GM23338 (cell line): ENCODE measurements around the gene GARS1. TPM values are rescaled to one million over a fixed set of nuclear protein-coding genes. Genes with fewer than 3 reads are reported as not detected.

Experiments
- ATAC-seq: fragments of 200-7000 bp; cut with Tn5 transposase; 3 replicates; pipeline ENCODE4 v1.9.1; 2020
- DNase-seq: peaks from one replicate; pipeline ENCODE4 v3.0.0-alpha.2; 2015; ENCODE audit warnings: low spot score
- H2AFZ ChIP-seq: fragments of 200-600 bp; sonication (generic); 2 replicates; pipeline ENCODE4 v1.8.0; 2016; ENCODE audit warnings: antibody characterized with exemption, mild to moderate bottlenecking, moderate library complexity
- H3F3A ChIP-seq: fragments of 200-600 bp; sonication (generic); replicated peaks from 2 replicates; pipeline ENCODE4 v1.8.0; 2017; ENCODE audit warnings: antibody characterized with exemption, mixed run types, low read depth
- H3K27ac ChIP-seq: fragments of 200-600 bp; sonication (generic); 2 replicates; pipeline ENCODE4 v1.6.1; 2016; ENCODE audit warnings: low read depth
- H3K27me3 ChIP-seq: fragments of 200-600 bp; sonication (generic); 2 replicates; pipeline ENCODE4 v1.8.0; 2016; ENCODE audit warnings: mild to moderate bottlenecking, mixed run types, moderate library complexity; ENCODE audit not compliant: insufficient read depth
- H3K36me3 ChIP-seq: fragments of 200-600 bp; sonication (generic); 2 replicates; pipeline ENCODE4 v1.8.0; 2016; ENCODE audit warnings: mild to moderate bottlenecking; ENCODE audit not compliant: insufficient read depth
- H3K4me1 ChIP-seq: fragments of 200-600 bp; sonication (generic); 2 replicates; pipeline ENCODE4 v1.8.0; 2016; ENCODE audit warnings: mild to moderate bottlenecking, moderate library complexity; ENCODE audit not compliant: insufficient read depth
- H3K4me2 ChIP-seq: fragments of 200-600 bp; sonication (generic); 2 replicates; pipeline ENCODE4 v1.7.1; 2017; ENCODE audit warnings: mixed run types
- H3K4me3 ChIP-seq: fragments of 200-600 bp; sonication (generic); 2 replicates; pipeline ENCODE4 v1.6.1; 2016; ENCODE audit warnings: mixed run types
- H3K79me2 ChIP-seq: fragments of 200-600 bp; sonication (generic); replicated peaks from 2 replicates; pipeline ENCODE4 v1.8.0; 2017; ENCODE audit warnings: mild to moderate bottlenecking; ENCODE audit not compliant: insufficient read depth
- H3K9me2 ChIP-seq: fragments of 200-600 bp; sonication (generic); 2 replicates; pipeline ENCODE4 v1.8.0; 2017; ENCODE audit not compliant: insufficient read depth
- H4K20me1 ChIP-seq: fragments of 200-600 bp; sonication (generic); replicated peaks from 2 replicates; pipeline ENCODE4 v1.8.0; 2017; ENCODE audit warnings: mild to moderate bottlenecking; ENCODE audit not compliant: insufficient read depth
- H3K27ac Mint-ChIP-seq: 2 replicates; pipeline ENCODE4 v1.8.0; 2020; ENCODE audit warnings: inconsistent platforms, mild to moderate bottlenecking, moderate library complexity, mixed read lengths
- H3K27me3 Mint-ChIP-seq: 3 replicates; pipeline ENCODE4 v1.8.0; 2022; ENCODE audit warnings: low read depth, mild to moderate bottlenecking, moderate library complexity, mixed read lengths, inconsistent platforms; ENCODE audit not compliant: insufficient read depth, poor library complexity
- H3K36me3 Mint-ChIP-seq: 3 replicates; pipeline ENCODE4 v1.8.0; 2021; ENCODE audit warnings: low read depth, mild to moderate bottlenecking, inconsistent platforms, moderate library complexity, mixed read lengths
- H3K4me1 Mint-ChIP-seq: 3 replicates; pipeline ENCODE4 v1.8.0; 2020; ENCODE audit warnings: mild to moderate bottlenecking, inconsistent platforms, mixed read lengths
- H3K4me3 Mint-ChIP-seq: 3 replicates; pipeline ENCODE4 v1.8.0; 2021; ENCODE audit warnings: moderate library complexity, mild to moderate bottlenecking, inconsistent platforms, mixed read lengths
- H3K9me3 Mint-ChIP-seq: 3 replicates; pipeline ENCODE4 v1.8.0; 2020; ENCODE audit warnings: moderate library complexity, mild to moderate bottlenecking, inconsistent platforms, mixed read lengths
- CREB1 ChIP-seq: fragments of 250-450 bp; sonication (Bioruptor Pico); IDR thresholded peaks from 2 replicates; pipeline ENCODE4 v1.5.0; 2020; ENCODE audit warnings: low read depth, mild to moderate bottlenecking, moderate library complexity
- CTCF ChIP-seq, 2 experiments: fragments of 200-600 bp in 1 of 2; sonication (generic) in 1 of 2; conservative IDR thresholded peaks; 2 replicates each; pipeline versions ENCODE4 v1.5.1 to v1.6.1; 2016 to 2017; ENCODE audit warnings: antibody characterized with exemption in 2 of 2, low read depth in 2 of 2, mild to moderate bottlenecking in 2 of 2, moderate library complexity in 1 of 2
- ETS1 ChIP-seq: IDR thresholded peaks from 2 replicates; pipeline ENCODE4 v1.6.1; 2016; ENCODE audit warnings: antibody characterized with exemption
- EZH2 ChIP-seq: fragments of 200-600 bp; sonication (generic); IDR thresholded peaks from one replicate; pipeline ENCODE4 v1.8.0; 2017; ENCODE audit warnings: antibody characterized with exemption, mild to moderate bottlenecking, low read depth; ENCODE audit not compliant: unreplicated experiment
- EZH2phosphoT487 ChIP-seq: fragments of 200-600 bp; sonication (generic); IDR thresholded peaks from one replicate; pipeline ENCODE4 v1.8.1; 2018; ENCODE audit warnings: antibody characterized with exemption; ENCODE audit not compliant: unreplicated experiment
- JUNB ChIP-seq: IDR thresholded peaks from one replicate; pipeline ENCODE4 v1.6.1; 2016; ENCODE audit warnings: antibody characterized with exemption; ENCODE audit not compliant: unreplicated experiment
- NANOG ChIP-seq: IDR thresholded peaks from 2 replicates; pipeline ENCODE4 v1.6.1; 2016; ENCODE audit warnings: antibody characterized with exemption, borderline replicate concordance
- POLR2AphosphoS5 ChIP-seq: IDR thresholded peaks from 2 replicates; pipeline ENCODE4 v1.6.1; 2016; ENCODE audit warnings: antibody characterized with exemption, low read depth
- REST ChIP-seq: IDR thresholded peaks from one replicate; pipeline ENCODE4 v1.6.1; 2018; ENCODE audit warnings: antibody characterized with exemption; ENCODE audit not compliant: unreplicated experiment
- STAT1 ChIP-seq: IDR thresholded peaks from one replicate; pipeline ENCODE4 v1.6.1; 2016; ENCODE audit warnings: antibody characterized with exemption; ENCODE audit not compliant: unreplicated experiment
- ZNF114 ChIP-seq: fragments of 250-450 bp; sonication (Bioruptor Pico); IDR thresholded peaks from 2 replicates; pipeline ENCODE4 v1.5.0; 2020; ENCODE audit warnings: mild to moderate bottlenecking, moderate library complexity
- ZNF331 ChIP-seq: fragments of 250-450 bp; sonication (Bioruptor Pico); IDR thresholded peaks from 2 replicates; pipeline ENCODE4 v1.5.0; 2020; ENCODE audit warnings: low read depth, mild to moderate bottlenecking, moderate library complexity
- ZNF462 ChIP-seq: fragments of 250-450 bp; sonication (Bioruptor Pico); IDR thresholded peaks from 2 replicates; pipeline ENCODE4 v1.5.0; 2020; ENCODE audit warnings: mild to moderate bottlenecking, moderate library complexity
- polyA plus RNA-seq: library from polyadenylated mRNA; unstranded; fragments of >200 nt; fragmentation: Nextera tagmentation; extraction: Ambion mirVana; gene quantifications from 2 replicates; pipeline ENCODE4 v1.2.1, GENCODE V29; 2016
- total RNA-seq: library from RNA; depleted of rRNA; stranded (reverse); fragments of >200 nt; shearing (Covaris generic); gene quantifications from 2 replicates; pipeline ENCODE4 v1.2.3, GENCODE V29; 2014

GARS1 gene
- total and polyA plus RNA-seq, 2 experiments from 2014 or later = 207 to 241 TPM

GRCh38 chr7:30561389-30561788 is 33.3 kb upstream of the GARS1 start:
- no peaks in the 10 kb centered on the region for H3K27me3 ChIP-seq

More at GRCh38 chr7:30561389-30561788, 33.3 kb upstream of the GARS1 start:
- no peak for DNase-seq
- H2AFZ ChIP-seq = no peak overlapping the region
- no peaks in the 10 kb centered on the region for H3K9me2 ChIP-seq
- no peaks in the 10 kb centered on the region for H3K36me3 ChIP-seq
- no peak overlapping the region for H3K27ac ChIP-seq
- Mint-ChIP-seq H3K4me3 (no peak overlapping the region), H3K4me1 (peaks cover 2% of the 10 kb centered on the region; the same call in 1 of the 3 replicates), H3K36me3 (no peaks in the 10 kb centered on the region; the same call in 2 of the 3 replicates), H3K27ac (no peak overlapping the region; the same call in 1 of the 2 replicates), H3K9me3 (no peaks in the 10 kb centered on the region), H3K27me3 (no peaks in the 10 kb centered on the region)
- ATAC-seq = no peak
- TF ChIP-seq EZH2 (no peak), REST (no peak), JUNB (no peak), STAT1 (no peak), EZH2phosphoT487 (no peak), CREB1 (no peak), NANOG (no peak), ZNF114 (CRISPR knock-in tag) (no peak), ETS1 (no peak), ZNF331 (no peak), ZNF462 (CRISPR knock-in tag) (no peak), POLR2AphosphoS5 (no peak), CTCF (conservative IDR thresholded peaks at IDR 0.05; ENCODE audit: low read depth in 2 of 2) (no peak)
- H3K4me2 ChIP-seq = no peak overlapping the region
- H3F3A ChIP-seq = no peaks in the 10 kb centered on the region
- peaks cover 9% of the 10 kb centered on the region for H3K4me1 ChIP-seq
- H3K4me3 ChIP-seq = no peak overlapping the region
- no peaks in the 10 kb centered on the region for H3K79me2 ChIP-seq
- no peaks in the 10 kb centered on the region for H4K20me1 ChIP-seq
